Lower leg skin (tissue), 3 donors: ENCODE data around the gene CYSLTR2.

Source experiments
- POLR2A ChIP-seq, 2 donors: fragments of 450-650 bp; IDR thresholded peaks; one replicate each; pipeline ENCODE4 v1.6.1; 2016 to 2017; ENCODE audit warnings: antibody characterized with exemption in 2 of 2, mild to moderate bottlenecking in 1 of 2, moderate library complexity in 1 of 2
- TF ChIP-seq, protein P1 (sequence below), 3 donors: fragments of 450-650 bp; IDR thresholded peaks; one replicate each; pipeline ENCODE4 v1.5.1; 2016; ENCODE audit warnings: antibody characterized with exemption in 3 of 3, mild to moderate bottlenecking in 3 of 3, moderate library complexity in 2 of 3

DNA sequence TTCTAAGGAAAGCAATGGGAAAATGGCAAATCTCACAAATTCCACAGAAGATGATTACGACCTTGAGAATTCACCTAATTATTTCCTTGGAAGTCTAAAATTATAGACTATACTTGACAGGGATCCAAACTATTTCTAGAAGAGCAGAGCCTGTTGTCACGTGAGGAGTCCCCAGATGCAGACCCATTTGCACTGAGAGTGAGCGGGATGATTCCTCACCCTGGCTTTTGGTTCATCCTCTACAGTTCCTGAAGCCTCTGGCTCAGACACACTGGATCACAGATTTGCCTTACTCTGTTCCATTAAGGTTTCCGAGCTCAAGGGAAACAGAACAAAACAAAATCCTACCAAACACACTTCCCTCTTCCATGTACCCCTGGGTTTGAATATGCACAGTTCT, 23.0 kb upstream of the CYSLTR2 start:
- TF ChIP-seq, protein P1, sequence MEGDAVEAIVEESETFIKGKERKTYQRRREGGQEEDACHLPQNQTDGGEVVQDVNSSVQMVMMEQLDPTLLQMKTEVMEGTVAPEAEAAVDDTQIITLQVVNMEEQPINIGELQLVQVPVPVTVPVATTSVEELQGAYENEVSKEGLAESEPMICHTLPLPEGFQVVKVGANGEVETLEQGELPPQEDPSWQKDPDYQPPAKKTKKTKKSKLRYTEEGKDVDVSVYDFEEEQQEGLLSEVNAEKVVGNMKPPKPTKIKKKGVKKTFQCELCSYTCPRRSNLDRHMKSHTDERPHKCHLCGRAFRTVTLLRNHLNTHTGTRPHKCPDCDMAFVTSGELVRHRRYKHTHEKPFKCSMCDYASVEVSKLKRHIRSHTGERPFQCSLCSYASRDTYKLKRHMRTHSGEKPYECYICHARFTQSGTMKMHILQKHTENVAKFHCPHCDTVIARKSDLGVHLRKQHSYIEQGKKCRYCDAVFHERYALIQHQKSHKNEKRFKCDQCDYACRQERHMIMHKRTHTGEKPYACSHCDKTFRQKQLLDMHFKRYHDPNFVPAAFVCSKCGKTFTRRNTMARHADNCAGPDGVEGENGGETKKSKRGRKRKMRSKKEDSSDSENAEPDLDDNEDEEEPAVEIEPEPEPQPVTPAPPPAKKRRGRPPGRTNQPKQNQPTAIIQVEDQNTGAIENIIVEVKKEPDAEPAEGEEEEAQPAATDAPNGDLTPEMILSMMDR (IDR thresholded peaks at IDR 0.05) = no peak
- no peak for TF ChIP-seq POLR2A (IDR thresholded peaks at IDR 0.05)
